GM21723 (cell line): Measurements from ENCODE around the gene SLC38A4.

ENCODE experiments used
- ATAC-seq: cut with Tn5 transposase; IDR thresholded peaks from one replicate; pipeline ENCODE4 v1.9.1; 2021; ENCODE audit warnings: mild to moderate bottlenecking, moderate library complexity; ENCODE audit not compliant: unreplicated experiment

The SLC38A4 gene

DNA sequence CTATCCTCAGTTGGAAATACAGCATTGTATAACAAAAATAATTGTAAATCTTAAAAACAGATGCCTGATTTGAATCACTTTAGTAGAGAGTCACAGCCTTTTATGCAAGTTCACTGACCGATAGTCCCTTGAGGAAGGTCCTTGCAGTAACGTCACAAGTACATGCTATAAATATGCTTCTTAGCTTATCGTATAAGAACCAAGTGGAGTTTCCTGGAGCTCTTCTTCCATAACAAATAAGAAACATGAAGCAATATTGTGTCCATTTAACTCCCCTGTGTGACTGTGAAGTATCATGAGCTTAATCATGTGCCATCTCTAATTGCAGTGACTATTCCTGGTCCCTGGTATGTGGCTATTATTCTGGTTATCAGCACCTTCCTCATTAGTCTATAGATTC is 107.9 kb downstream of the SLC38A4 start:
- no peak for ATAC-seq

GRCh38 chr12:46717159-46717558 is 108.6 kb downstream of the SLC38A4 start:
- ATAC-seq: no peak
